ENCODE results near the gene RBM6.

The RBM6 gene

DNA sequence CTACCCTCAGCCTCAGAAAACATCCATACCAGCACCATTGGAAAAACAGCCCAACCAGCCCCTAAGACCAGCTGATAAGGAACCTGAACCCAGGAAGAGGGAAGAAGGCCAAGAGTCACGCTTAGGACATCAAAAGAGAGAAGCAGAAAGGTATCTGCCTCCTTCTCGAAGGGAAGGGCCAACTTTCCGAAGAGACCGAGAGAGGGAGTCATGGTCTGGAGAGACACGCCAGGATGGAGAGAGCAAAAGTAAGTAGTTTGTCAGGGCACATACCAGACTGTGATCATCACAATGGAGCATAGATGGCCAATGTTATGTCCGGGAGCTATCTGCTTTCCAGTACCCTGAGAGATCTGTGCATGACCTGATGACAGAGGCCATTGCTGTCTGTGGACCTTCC, 117.8 kb downstream of the RBM6 start:
- H3K4me3 ChIP-seq (ENCODE audit: low read depth, low read length, poor library complexity, severe bottlenecking): no peak overlapping the region
- H3K4me1 ChIP-seq (ENCODE audit: insufficient read depth, low read length, severe bottlenecking): no peaks in the 10 kb centered on the region
- H3F3A ChIP-seq (ENCODE audit: insufficient read depth, low read length): no peaks in the 10 kb centered on the region
- no peaks in the 10 kb centered on the region for H4K20me1 ChIP-seq (ENCODE audit: insufficient read depth, low read length)
- TF ChIP-seq, protein P1, sequence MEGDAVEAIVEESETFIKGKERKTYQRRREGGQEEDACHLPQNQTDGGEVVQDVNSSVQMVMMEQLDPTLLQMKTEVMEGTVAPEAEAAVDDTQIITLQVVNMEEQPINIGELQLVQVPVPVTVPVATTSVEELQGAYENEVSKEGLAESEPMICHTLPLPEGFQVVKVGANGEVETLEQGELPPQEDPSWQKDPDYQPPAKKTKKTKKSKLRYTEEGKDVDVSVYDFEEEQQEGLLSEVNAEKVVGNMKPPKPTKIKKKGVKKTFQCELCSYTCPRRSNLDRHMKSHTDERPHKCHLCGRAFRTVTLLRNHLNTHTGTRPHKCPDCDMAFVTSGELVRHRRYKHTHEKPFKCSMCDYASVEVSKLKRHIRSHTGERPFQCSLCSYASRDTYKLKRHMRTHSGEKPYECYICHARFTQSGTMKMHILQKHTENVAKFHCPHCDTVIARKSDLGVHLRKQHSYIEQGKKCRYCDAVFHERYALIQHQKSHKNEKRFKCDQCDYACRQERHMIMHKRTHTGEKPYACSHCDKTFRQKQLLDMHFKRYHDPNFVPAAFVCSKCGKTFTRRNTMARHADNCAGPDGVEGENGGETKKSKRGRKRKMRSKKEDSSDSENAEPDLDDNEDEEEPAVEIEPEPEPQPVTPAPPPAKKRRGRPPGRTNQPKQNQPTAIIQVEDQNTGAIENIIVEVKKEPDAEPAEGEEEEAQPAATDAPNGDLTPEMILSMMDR (IDR thresholded peaks at IDR 0.05; ENCODE audit: low read length): no peak
- no peak for TF ChIP-seq EZH2 (IDR thresholded peaks at IDR 0.05; ENCODE audit: borderline replicate concordance, low read length)
- no peaks in the 10 kb centered on the region for H3K9me3 ChIP-seq (ENCODE audit: low read length)
- no peak overlapping the region for H3K27ac ChIP-seq (ENCODE audit: low read depth, low read length, poor library complexity, severe bottlenecking)
- no peaks in the 10 kb centered on the region for H3K79me2 ChIP-seq (ENCODE audit: insufficient read depth, low read length)
- H3K36me3 ChIP-seq (ENCODE audit: insufficient read depth, low read length): peaks cover 91% of the 10 kb centered on the region
- H2AFZ ChIP-seq (ENCODE audit: low read length): no peak overlapping the region
- H3K9ac ChIP-seq (ENCODE audit: low read length): no peak overlapping the region
- H3K27me3 ChIP-seq (ENCODE audit: insufficient read depth, low read length): no peaks in the 10 kb centered on the region
- H3K9me2 ChIP-seq (ENCODE audit: low read depth, low read length): no peaks in the 10 kb centered on the region
- no peak overlapping the region for H3K4me2 ChIP-seq (ENCODE audit: low read length)

DNA sequence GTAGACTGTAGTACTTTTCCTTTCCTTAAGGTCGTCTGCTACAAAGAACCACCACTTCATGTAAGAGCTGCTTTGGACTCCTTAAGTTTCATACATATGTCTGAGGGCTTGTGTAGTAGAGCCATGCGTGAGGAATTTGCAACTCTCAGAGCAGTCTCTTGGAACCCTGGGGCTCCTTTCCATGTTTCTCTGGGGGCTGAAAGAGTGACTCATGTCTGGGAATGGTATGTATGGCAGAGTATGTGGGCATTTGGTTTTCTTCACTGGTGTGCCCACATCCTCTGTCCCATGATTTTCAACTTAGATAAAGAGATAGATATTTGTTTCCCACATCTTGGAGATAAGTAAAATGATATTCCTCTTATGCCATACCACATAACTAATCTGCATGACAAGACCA, 128.2 kb downstream of the RBM6 start:
- TF ChIP-seq, protein P1 (IDR thresholded peaks at IDR 0.05; ENCODE audit: low read length): no peak
- no peak for TF ChIP-seq EZH2 (IDR thresholded peaks at IDR 0.05; ENCODE audit: borderline replicate concordance, low read length)
- Histone ChIP-seq H3K36me3 (ENCODE audit: insufficient read depth, low read length) (peaks cover 96% of the 10 kb centered on the region), H3K4me1 (ENCODE audit: insufficient read depth, low read length, severe bottlenecking) (no peaks in the 10 kb centered on the region), H3K9ac (ENCODE audit: low read length) (no peak overlapping the region), H4K20me1 (ENCODE audit: insufficient read depth, low read length) (no peaks in the 10 kb centered on the region), H3K4me3 (ENCODE audit: low read depth, low read length, poor library complexity, severe bottlenecking) (no peak overlapping the region), H3K27me3 (ENCODE audit: insufficient read depth, low read length) (no peaks in the 10 kb centered on the region), H3K4me2 (ENCODE audit: low read length) (no peak overlapping the region), H3K79me2 (ENCODE audit: insufficient read depth, low read length) (no peaks in the 10 kb centered on the region), H3K9me2 (ENCODE audit: low read depth, low read length) (no peaks in the 10 kb centered on the region), H3F3A (ENCODE audit: insufficient read depth, low read length) (no peaks in the 10 kb centered on the region), H3K9me3 (ENCODE audit: low read length) (no peaks in the 10 kb centered on the region), H2AFZ (ENCODE audit: low read length) (no peak overlapping the region), H3K27ac (ENCODE audit: low read depth, low read length, poor library complexity, severe bottlenecking) (no peak overlapping the region)

DNA sequence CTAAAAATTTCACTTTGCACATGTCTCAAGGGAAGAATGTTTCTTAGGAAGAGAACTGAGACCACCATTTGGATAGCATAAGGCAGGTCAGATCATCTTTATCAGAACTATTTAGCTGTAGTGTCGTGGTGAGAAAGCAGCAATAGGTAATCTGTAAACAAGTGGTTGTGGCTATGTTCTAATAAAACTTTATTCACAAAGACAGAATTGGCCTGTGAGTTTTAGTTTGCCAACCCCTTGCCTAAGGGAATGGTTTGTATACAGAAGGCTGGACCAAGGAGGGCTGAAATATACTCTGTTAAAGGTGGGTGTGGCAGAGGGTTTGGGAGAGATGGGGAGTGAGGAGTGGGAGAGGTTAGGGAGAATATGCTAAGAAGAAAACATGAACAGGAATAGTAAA, 138.1 kb downstream of the RBM6 start:
- Histone ChIP-seq H3K4me2 (ENCODE audit: low read length) (no peak overlapping the region), H3K79me2 (ENCODE audit: insufficient read depth, low read length) (no peaks in the 10 kb centered on the region), H3K9me3 (ENCODE audit: low read length) (no peaks in the 10 kb centered on the region), H3K4me1 (ENCODE audit: insufficient read depth, low read length, severe bottlenecking) (peaks cover 15% of the 10 kb centered on the region), H3F3A (ENCODE audit: insufficient read depth, low read length) (peaks cover 3% of the 10 kb centered on the region; the same call in 1 of the 2 replicates), H4K20me1 (ENCODE audit: insufficient read depth, low read length) (no peaks in the 10 kb centered on the region), H3K4me3 (ENCODE audit: low read depth, low read length, poor library complexity, severe bottlenecking) (no peak overlapping the region), H3K9ac (ENCODE audit: low read length) (no peak overlapping the region), H3K36me3 (ENCODE audit: insufficient read depth, low read length) (peaks cover 50% of the 10 kb centered on the region), H3K9me2 (ENCODE audit: low read depth, low read length) (no peaks in the 10 kb centered on the region), H2AFZ (ENCODE audit: low read length) (no peak overlapping the region), H3K27ac (ENCODE audit: low read depth, low read length, poor library complexity, severe bottlenecking) (no peak overlapping the region), H3K27me3 (ENCODE audit: insufficient read depth, low read length) (no peaks in the 10 kb centered on the region)
- no peak for TF ChIP-seq EZH2 (IDR thresholded peaks at IDR 0.05; ENCODE audit: borderline replicate concordance, low read length)
- TF ChIP-seq, protein P1 (IDR thresholded peaks at IDR 0.05; ENCODE audit: low read length): no peak

Measured in OCI-LY1 (cell line).